Activated CD4-positive, alpha-beta memory T cell treated with anti-CD3 and anti-CD28 coated beads, Interleukin-2, amount 10 ng/mL, durations not matched to agents 7 days and 5 days (primary cell): ENCODE results near the gene RAET1L. TPM values are rescaled to one million over a fixed set of nuclear protein-coding genes. Genes with fewer than 3 reads are reported as not detected.
"Not testable (repeated sequence)": the region's sequence is repeated elsewhere in the genome, so short reads cannot be mapped to it uniquely, and the experiment has no call there.

ENCODE experiments used
- CTCF ChIA-PET: fragments of 350-600 bp; sonication (Branson Sonifier 250); formaldehyde crosslinking; loops from one replicate; lab custom pipeline; 2021; ENCODE audit warnings: antibody characterized with exemption, inconsistent platforms; lab: Charles Lee
- POLR2A ChIA-PET: fragments of 350-600 bp; sonication (Branson Sonifier 250); formaldehyde crosslinking; loops from one replicate; lab custom pipeline; 2021; ENCODE audit warnings: antibody characterized with exemption; lab: Charles Lee
- DNase-seq: peaks from one replicate; pipeline ENCODE4 v3.0.0-alpha.2; 2020
- H3K27ac Mint-ChIP-seq: one replicate; pipeline ENCODE4 v1.8.0; 2021; ENCODE audit warnings: mild to moderate bottlenecking, mixed read lengths
- H3K27me3 Mint-ChIP-seq: one replicate; pipeline ENCODE4 v1.8.0; 2021; ENCODE audit warnings: mixed read lengths
- H3K36me3 Mint-ChIP-seq: one replicate; pipeline ENCODE4 v1.8.0; 2021; ENCODE audit warnings: low read depth, mixed read lengths
- H3K4me1 Mint-ChIP-seq: one replicate; pipeline ENCODE4 v1.8.0; 2021; ENCODE audit warnings: mixed read lengths
- H3K4me3 Mint-ChIP-seq: one replicate; pipeline ENCODE4 v1.8.0; 2021; ENCODE audit warnings: mild to moderate bottlenecking, mixed read lengths
- H3K9me3 Mint-ChIP-seq: one replicate; pipeline ENCODE4 v1.8.0; 2021; ENCODE audit warnings: mixed read lengths
- total RNA-seq, 2 experiments: library from RNA; stranded (reverse); gene quantifications; one replicate each; pipeline ENCODE4 v1.2.3, GENCODE V29; 2021

Gene RAET1L
- total RNA-seq = not detected

- POLR2A ChIA-PET = no interaction called here
- H3K27ac Mint-ChIP-seq = no peak within 1 kb of the TSS
Observed at GRCh38 chr6:150025201-150025917, at the start of gene RAET1L. Gene RAET1L, minus strand, starts transcription at chr6:150025532. Its CDS starts 61 bp downstream, at chr6:150025471.

DNA sequence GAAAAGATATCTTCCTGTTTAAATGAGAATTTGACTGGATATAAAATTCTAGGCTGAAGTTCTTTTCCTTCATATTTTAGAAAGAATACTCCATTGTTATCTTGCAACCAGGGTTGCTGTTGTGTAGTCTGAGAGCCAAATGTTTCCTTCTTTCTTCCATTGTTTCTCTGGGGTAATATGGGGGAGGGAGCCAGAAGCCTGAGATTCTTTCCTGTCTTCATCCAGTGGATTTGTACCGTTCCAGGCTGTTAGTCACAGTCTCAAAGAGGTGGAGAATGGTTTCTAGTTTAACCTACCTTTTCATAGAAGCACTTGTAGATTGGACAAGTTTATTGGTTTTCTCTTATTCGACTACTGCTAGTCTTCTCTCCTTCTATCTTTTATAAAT lies 49.7 kb upstream of the RAET1L start:
- H3K27ac Mint-ChIP-seq = no peak overlapping the region
- CTCF ChIA-PET = interaction anchor here (9.3 kb wide), 1 partner anchor 321 kb away, joined by 82 read pairs; no protein-coding TSS in a partner anchor

More at GRCh38 chr6:150025201-150025917, at the start of gene RAET1L:
- DNase-seq = no peak
- Mint-ChIP-seq H3K36me3 (no peaks in the 10 kb centered on the region), H3K27me3 (peaks cover 64% of the 10 kb centered on the region), H3K4me3 (no peak within 1 kb of the TSS), H3K4me1 (peaks cover 7% of the 10 kb centered on the region), H3K9me3 (no peaks in the 10 kb centered on the region)
- CTCF ChIA-PET = interaction anchor here (0.7 kb wide), 1 partner anchor 9 kb away, joined by 4 read pairs; no protein-coding TSS in a partner anchor

DNA sequence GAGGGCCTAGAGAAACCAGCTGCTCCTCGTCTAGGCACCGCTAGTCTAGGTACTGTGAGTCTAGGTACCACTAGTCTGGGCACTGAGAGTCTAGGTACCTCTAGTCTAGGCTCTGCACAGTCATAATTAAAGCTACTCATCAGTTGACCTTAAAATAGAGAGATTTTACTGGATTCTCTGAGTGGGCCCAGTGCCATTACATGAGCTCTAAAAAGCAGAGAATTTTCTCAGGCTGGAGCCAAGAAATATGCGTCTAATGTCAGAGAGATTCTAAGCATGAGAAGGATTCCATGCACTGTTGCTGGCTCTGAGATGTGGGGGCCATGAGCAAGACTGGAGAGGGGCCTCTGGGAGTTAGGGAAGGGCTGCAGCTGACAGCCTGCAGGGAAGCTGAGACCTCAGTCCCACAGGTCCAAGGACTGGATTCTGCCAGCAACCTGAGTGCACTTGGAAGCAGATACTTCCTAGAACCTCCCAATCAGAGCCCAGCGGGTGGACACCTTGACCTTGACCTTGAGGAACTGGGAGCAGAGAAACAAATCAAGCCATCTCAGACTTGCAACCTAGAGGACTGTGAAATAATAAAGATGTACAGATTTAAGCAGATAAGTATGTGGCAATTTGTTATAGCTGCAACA lies 49.2 kb upstream of the RAET1L start:
- CTCF ChIA-PET = interaction anchor here (9.3 kb wide), 1 partner anchor 321 kb away, joined by 82 read pairs; no protein-coding TSS in a partner anchor
- H3K4me3 Mint-ChIP-seq, H3K36me3 Mint-ChIP-seq, H3K27ac Mint-ChIP-seq, POLR2A ChIA-PET, H3K9me3 Mint-ChIP-seq, DNase-seq: not testable (repeated sequence)
- Mint-ChIP-seq H3K27me3 (peaks cover 38% of the 10 kb centered on the region), H3K4me1 (peaks cover 60% of the 10 kb centered on the region)

More for the DNA sequence above, 49.7 kb upstream of the RAET1L start:
- Mint-ChIP-seq H3K4me1 (peaks cover 62% of the 10 kb centered on the region), H3K9me3 (no peaks in the 10 kb centered on the region), H3K36me3 (no peaks in the 10 kb centered on the region), H3K27me3 (peaks cover 38% of the 10 kb centered on the region), H3K4me3 (no peak overlapping the region)
- POLR2A ChIA-PET = no interaction called here
- DNase-seq = no peak

DNA sequence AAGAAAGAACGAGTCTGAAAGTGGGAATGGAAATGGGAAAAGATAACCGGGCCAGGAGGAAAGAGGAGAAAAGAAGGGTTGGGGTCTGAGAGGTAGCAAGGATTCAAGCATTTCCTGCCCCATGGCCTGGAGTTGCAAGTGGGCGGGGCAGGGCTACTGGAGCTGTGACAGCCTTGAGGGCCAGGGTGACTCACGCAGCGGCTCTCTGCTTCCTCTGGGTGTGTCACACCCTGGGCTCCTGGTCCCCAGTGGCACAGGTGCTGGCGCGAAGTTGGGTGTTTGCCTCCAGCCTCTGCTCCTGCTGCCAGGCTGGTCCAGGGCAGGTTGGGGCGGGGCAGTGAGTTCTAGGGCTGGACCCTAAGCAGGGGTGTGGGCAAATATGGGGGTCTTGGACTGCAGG lies 46.9 kb upstream of the RAET1L start:
- no peaks in the 10 kb centered on the region for H3K36me3 Mint-ChIP-seq
- H3K27me3 Mint-ChIP-seq = peaks cover 31% of the 10 kb centered on the region
- H3K4me3 Mint-ChIP-seq = no peak overlapping the region
- peaks cover 55% of the 10 kb centered on the region for H3K4me1 Mint-ChIP-seq
- ChIA-PET CTCF (interaction anchor here (1.2 to 6.5 kb wide), 4 partner anchors 9 to 743 kb away, joined by 3 to 49 read pairs (median 6); no protein-coding TSS in a partner anchor), POLR2A (no interaction called here)
- peak; percentile 85 for DNase-seq
- no peaks in the 10 kb centered on the region for H3K9me3 Mint-ChIP-seq
- peak overlapping the region; percentile 50 for H3K27ac Mint-ChIP-seq

- H3K4me1 Mint-ChIP-seq = peaks cover 43% of the 10 kb centered on the region
- no peaks in the 10 kb centered on the region for H3K36me3 Mint-ChIP-seq
- H3K9me3 Mint-ChIP-seq = no peaks in the 10 kb centered on the region
- peaks cover 31% of the 10 kb centered on the region for H3K27me3 Mint-ChIP-seq
- H3K4me3 Mint-ChIP-seq = no peak overlapping the region
- DNase-seq = no peak
- no peak overlapping the region for H3K27ac Mint-ChIP-seq
- POLR2A ChIA-PET = interaction anchor here (0.8 kb wide), 1 partner anchor 18 kb away, joined by 4 read pairs; no protein-coding TSS in a partner anchor
- CTCF ChIA-PET = interaction anchor here (0.6 to 6.5 kb wide), 14 partner anchors 10 to 545 kb away, joined by 3 to 49 read pairs (median 4); no protein-coding TSS in a partner anchor
Observed at GRCh38 chr6:150070236-150070818, 45.0 kb upstream of the RAET1L start.

DNA sequence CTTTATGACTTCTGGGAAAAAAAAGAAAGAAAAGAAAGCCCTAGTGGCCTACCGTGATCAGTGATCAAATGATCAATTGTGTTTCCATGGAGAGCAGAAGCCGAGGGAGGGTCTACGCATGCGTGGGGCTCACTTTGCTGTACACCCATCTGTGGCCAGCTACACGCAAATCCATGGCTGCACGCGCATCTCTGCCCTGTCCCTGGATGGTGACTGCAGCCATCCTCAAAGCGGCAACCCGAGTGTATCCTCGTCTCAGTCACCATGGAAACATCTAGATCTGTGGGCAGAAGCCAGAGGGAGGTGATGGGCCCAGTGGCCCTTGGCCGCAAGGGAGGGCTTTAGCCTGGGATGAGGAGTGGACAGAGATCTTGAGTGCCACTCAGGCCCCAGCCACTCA lies 44.4 kb upstream of the RAET1L start:
- Mint-ChIP-seq H3K36me3 (no peaks in the 10 kb centered on the region), H3K9me3 (no peaks in the 10 kb centered on the region), H3K27me3 (peaks cover 26% of the 10 kb centered on the region), H3K27ac (no peak overlapping the region), H3K4me3 (no peak overlapping the region), H3K4me1 (peaks cover 43% of the 10 kb centered on the region)
- ChIA-PET CTCF (interaction anchor here (6.5 kb wide), 1 partner anchor 11 kb away, joined by 49 read pairs; no protein-coding TSS in a partner anchor), POLR2A (no interaction called here)
- DNase-seq = no peak

- ChIA-PET CTCF (interaction anchor here (6.5 kb wide), 1 partner anchor 12 kb away, joined by 49 read pairs; no protein-coding TSS in a partner anchor), POLR2A (interaction anchor here (1.0 kb wide), 1 partner anchor 17 kb away, joined by 3 read pairs; no protein-coding TSS in a partner anchor)
- H3K9me3 Mint-ChIP-seq = no peaks in the 10 kb centered on the region
- DNase-seq = peak; percentile 78
- H3K27me3 Mint-ChIP-seq = peaks cover 19% of the 10 kb centered on the region
- H3K36me3 Mint-ChIP-seq = no peaks in the 10 kb centered on the region
- H3K4me1 Mint-ChIP-seq = peaks cover 43% of the 10 kb centered on the region
- peak within 1 kb of the TSS; percentile 69 for H3K4me3 Mint-ChIP-seq
- H3K27ac Mint-ChIP-seq = no peak within 1 kb of the TSS
Observed at GRCh38 chr6:150068720-150069648, 43.7 kb upstream of the RAET1L start, which contains the start of gene ULBP3. Gene ULBP3, minus strand, starts transcription at chr6:150069121. Its CDS starts 55 bp downstream, at chr6:150069066.

GRCh38 chr6:150068151-150068550 lies 42.8 kb upstream of the RAET1L start:
- no peak overlapping the region for H3K27ac Mint-ChIP-seq

GRCh38 chr6:150065083-150065482 lies 39.8 kb upstream of the RAET1L start:
- Mint-ChIP-seq H3K27me3 (peaks cover 10% of the 10 kb centered on the region), H3K27ac (no peak overlapping the region), H3K36me3 (no peaks in the 10 kb centered on the region), H3K4me1 (peaks cover 15% of the 10 kb centered on the region), H3K4me3 (no peak overlapping the region), H3K9me3 (no peaks in the 10 kb centered on the region)
- ChIA-PET CTCF (no interaction called here), POLR2A (no interaction called here)
- DNase-seq = no peak

More at GRCh38 chr6:150068151-150068550, 42.8 kb upstream of the RAET1L start:
- Mint-ChIP-seq H3K36me3 (no peaks in the 10 kb centered on the region), H3K9me3 (no peaks in the 10 kb centered on the region), H3K4me1 (peaks cover 36% of the 10 kb centered on the region), H3K27me3 (peaks cover 14% of the 10 kb centered on the region), H3K4me3 (peak overlapping the region; percentile 69)
- DNase-seq = no peak
- POLR2A ChIA-PET = interaction anchor here (1.0 kb wide), 1 partner anchor 17 kb away, joined by 3 read pairs; no protein-coding TSS in a partner anchor
- CTCF ChIA-PET = interaction anchor here (6.5 kb wide), 1 partner anchor 13 kb away, joined by 49 read pairs; no protein-coding TSS in a partner anchor

- ChIA-PET CTCF (no interaction called here), POLR2A (no interaction called here)
- H3K4me3 Mint-ChIP-seq = no peak overlapping the region
- no peaks in the 10 kb centered on the region for H3K36me3 Mint-ChIP-seq
- H3K27ac Mint-ChIP-seq = no peak overlapping the region
- H3K9me3 Mint-ChIP-seq = no peaks in the 10 kb centered on the region
- H3K27me3 Mint-ChIP-seq = peaks cover 10% of the 10 kb centered on the region
- peaks cover 15% of the 10 kb centered on the region for H3K4me1 Mint-ChIP-seq
- DNase-seq = no peak
Observed at GRCh38 chr6:150063640-150064039, 38.3 kb upstream of the RAET1L start.

GRCh38 chr6:150059973-150060372 lies 34.6 kb upstream of the RAET1L start:
- DNase-seq = peak; percentile 52
- H3K27ac Mint-ChIP-seq, POLR2A ChIA-PET, H3K9me3 Mint-ChIP-seq, H3K4me3 Mint-ChIP-seq, H3K36me3 Mint-ChIP-seq: not testable (repeated sequence)
- peaks cover 19% of the 10 kb centered on the region for H3K27me3 Mint-ChIP-seq
- H3K4me1 Mint-ChIP-seq = peaks cover 12% of the 10 kb centered on the region
- CTCF ChIA-PET = interaction anchor here (1.3 kb wide), 1 partner anchor 11 kb away, joined by 4 read pairs; no protein-coding TSS in a partner anchor

DNA sequence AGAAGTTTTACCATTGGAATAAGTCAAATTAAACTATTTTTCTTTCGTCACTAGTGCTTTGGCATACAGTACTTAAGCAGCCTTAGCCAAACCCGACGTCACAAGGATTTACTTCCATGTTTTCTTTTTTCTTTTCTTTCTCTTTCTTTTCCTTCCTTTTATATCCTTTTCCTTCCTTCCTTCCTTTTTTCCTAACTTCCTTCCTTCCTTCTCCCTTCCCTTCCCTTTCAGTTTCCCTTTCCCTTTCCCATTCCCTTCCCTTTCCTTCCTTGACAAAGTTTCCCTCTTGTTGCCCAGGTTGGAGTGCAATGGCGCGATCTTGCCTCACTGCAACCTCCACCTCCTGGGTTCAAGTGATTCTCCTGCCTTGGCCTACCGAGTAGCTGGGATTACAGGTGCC lies 33.7 kb upstream of the RAET1L start:
- Mint-ChIP-seq H3K4me1 (peaks cover 12% of the 10 kb centered on the region), H3K27me3 (peaks cover 29% of the 10 kb centered on the region), H3K36me3 (no peaks in the 10 kb centered on the region), H3K9me3 (no peaks in the 10 kb centered on the region), H3K4me3 (no peak overlapping the region), H3K27ac (no peak overlapping the region)
- ChIA-PET CTCF (interaction anchor here (1.4 kb wide), 1 partner anchor 12 kb away, joined by 7 read pairs; no protein-coding TSS in a partner anchor), POLR2A (no interaction called here)
- no peak for DNase-seq
